Measurements from ENCODE around the gene ALDH3B1.

- no peak for TF ChIP-seq ZNF585B (tag by site-specific recombination; IDR thresholded peaks at IDR 0.05)
- TF ChIP-seq, protein P1, sequence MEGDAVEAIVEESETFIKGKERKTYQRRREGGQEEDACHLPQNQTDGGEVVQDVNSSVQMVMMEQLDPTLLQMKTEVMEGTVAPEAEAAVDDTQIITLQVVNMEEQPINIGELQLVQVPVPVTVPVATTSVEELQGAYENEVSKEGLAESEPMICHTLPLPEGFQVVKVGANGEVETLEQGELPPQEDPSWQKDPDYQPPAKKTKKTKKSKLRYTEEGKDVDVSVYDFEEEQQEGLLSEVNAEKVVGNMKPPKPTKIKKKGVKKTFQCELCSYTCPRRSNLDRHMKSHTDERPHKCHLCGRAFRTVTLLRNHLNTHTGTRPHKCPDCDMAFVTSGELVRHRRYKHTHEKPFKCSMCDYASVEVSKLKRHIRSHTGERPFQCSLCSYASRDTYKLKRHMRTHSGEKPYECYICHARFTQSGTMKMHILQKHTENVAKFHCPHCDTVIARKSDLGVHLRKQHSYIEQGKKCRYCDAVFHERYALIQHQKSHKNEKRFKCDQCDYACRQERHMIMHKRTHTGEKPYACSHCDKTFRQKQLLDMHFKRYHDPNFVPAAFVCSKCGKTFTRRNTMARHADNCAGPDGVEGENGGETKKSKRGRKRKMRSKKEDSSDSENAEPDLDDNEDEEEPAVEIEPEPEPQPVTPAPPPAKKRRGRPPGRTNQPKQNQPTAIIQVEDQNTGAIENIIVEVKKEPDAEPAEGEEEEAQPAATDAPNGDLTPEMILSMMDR (tag by site-specific recombination; IDR thresholded peaks at IDR 0.05) = no peak
These were observed 17.5 kb downstream of the ALDH3B1 start for GRCh38 chr11:68027667-68028066.
